HG02973 (cell line): Measurements from ENCODE around the gene NIPAL4.
"Not testable (repeated sequence)": the region's sequence is repeated elsewhere in the genome, so short reads cannot be mapped to it uniquely, and the experiment has no call there.

Experiments used
- ATAC-seq: cut with Tn5 transposase; IDR thresholded peaks from one replicate; pipeline ENCODE4 v1.9.1; 2021; ENCODE audit warnings: moderate library complexity; ENCODE audit not compliant: unreplicated experiment

Gene NIPAL4

GRCh38 chr5:157482702-157483101 is 22.7 kb downstream of the NIPAL4 start:
- ATAC-seq = not testable (repeated sequence)

DNA sequence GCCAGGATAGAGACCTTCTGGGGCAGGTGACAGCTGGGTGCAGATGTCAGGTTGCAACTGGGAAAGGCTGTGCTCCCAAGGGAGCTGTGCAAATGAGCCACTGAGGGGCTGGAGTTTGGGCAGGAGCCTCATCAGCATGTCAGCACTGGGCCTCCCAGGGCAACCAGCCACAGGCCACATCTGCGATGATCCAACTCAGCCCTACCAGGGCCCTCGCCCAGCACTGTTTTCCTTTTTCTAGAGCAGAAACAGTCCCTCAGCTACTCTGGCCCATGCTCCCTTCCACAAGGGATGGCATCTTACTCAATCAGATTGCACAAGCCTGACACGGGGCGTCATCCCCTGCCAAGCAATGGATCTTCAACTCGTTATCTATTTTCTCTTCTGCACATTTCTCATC is 24.8 kb downstream of the NIPAL4 start:
- no peak for ATAC-seq

GRCh38 chr5:157485340-157485739 is 25.3 kb downstream of the NIPAL4 start:
- ATAC-seq = no peak

- ATAC-seq = no peak
Observed at GRCh38 chr5:157485811-157486210, 25.8 kb downstream of the NIPAL4 start.

DNA sequence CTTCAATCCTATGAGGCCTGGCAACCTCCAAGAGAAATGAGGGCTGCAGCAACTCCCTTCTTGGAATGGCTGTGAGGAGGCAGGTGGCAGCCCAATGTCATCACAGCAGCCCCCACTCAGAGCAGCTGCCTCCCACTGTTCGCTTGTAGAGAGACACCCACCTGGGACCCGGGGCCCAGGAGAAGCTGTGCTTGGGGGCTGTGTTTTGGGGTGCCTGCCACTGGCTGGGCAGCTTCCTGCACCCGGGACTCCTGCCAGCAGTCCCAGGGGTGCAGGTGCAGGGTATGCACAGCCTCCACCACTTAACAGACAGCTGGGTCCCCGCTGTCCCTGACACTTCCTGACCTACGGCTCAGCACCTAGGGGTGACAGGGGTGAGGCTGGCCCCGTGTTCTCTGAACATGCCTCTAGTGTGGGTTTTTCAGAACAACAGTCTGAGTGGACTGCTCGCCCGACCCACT is 26.2 kb downstream of the NIPAL4 start:
- peak; percentile 37 for ATAC-seq

DNA sequence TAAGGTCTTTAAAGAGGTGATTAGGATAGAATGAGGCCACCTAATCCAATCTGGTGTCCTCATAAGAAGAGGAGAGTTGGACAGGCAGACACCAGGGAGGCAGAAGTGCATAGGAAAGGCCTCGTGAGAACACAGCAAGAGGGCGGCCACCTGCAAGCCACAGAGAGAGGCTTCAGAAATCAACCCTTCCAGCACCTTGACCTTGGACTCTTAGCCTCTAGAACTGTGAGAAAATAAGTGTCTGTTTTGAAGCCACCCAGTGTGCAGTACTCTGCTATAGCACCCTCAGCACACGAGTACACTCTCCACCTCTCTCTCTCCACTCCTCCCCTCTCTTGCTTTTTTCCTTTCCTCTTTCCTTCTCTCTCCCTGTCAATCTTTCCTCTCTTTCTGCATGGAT is 26.8 kb downstream of the NIPAL4 start:
- ATAC-seq = peak; percentile 44

DNA sequence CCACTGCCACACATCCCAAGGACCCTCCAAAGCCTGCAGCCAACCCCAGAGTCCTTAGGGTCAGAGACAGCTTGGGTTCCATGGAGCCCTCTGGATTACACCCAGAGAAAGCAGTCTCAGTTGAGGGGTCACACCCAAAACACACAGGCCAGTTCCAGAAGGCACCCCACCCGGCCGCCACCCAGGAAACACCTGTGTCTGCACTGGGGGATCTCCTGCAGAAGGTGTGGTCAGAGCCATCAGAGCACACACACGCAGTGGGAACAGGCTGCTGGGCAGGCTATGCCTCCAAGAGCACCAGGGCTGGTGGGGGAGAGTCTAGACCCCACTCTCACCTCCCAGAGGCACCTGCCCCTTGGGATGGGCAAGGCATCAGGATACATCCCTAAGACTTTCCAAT is 27.3 kb downstream of the NIPAL4 start:
- ATAC-seq = peak; percentile 45

- no peak for ATAC-seq
Observed at GRCh38 chr5:157491471-157491995, 31.5 kb downstream of the NIPAL4 start.

DNA sequence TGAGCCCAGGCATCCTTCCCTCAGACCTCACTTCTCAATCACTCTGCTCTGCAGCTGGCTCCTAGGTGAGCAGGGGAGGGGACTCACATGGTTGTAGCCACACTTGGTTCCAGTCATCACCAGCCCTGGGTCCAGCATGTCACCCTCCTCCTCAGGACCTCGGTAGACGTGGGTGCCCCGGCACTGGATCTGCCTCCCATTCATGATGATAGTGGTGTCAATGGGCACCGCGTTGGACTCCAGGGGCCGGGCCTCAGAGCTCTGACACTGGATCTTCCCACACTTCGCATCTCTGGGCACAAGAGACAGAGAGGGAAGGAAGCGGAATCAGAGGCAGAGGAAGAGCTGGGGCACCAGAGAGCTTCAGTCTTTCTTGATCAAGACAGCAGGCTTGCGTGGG is 32.9 kb downstream of the NIPAL4 start:
- ATAC-seq = no peak

- ATAC-seq = no peak
Observed at GRCh38 chr5:157494178-157494832, 34.3 kb downstream of the NIPAL4 start.

- no peak for ATAC-seq
Observed at GRCh38 chr5:157496864-157497263, 36.9 kb downstream of the NIPAL4 start.

DNA sequence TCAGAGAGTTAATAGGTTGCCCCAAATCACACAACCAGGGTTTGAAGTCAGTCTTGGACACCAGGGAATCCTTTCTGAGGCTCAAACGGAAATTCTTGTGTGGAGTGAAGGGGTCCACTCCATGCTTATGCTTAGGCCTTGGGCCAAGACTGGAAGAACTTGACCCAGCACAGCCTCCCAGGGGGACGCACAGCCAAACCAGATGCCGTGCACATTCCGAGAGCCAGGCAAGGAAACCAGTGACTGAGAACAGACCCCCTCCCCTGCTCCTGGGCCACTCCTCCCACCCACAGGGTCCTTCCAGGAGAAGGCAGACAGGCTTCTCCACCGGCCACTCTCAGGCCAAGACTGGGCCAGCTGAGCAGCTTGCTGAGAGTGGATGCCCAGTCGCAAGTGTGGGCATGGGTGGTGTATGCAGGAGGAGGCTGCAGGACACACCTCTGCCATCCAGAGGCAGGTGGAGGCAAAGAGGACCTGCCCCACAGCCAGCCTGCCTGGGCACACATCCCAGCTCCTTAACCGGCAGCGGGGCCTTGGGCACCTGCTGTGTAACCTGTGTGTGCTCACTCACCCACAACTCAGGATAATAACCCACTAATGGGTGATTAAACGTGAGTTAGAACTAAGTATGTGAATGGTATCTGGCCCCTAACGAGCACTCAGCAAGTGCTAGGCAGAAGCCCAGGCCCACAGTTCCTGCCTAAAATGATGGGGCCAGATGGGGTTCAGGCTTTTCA is 38.0 kb downstream of the NIPAL4 start:
- ATAC-seq = no peak

DNA sequence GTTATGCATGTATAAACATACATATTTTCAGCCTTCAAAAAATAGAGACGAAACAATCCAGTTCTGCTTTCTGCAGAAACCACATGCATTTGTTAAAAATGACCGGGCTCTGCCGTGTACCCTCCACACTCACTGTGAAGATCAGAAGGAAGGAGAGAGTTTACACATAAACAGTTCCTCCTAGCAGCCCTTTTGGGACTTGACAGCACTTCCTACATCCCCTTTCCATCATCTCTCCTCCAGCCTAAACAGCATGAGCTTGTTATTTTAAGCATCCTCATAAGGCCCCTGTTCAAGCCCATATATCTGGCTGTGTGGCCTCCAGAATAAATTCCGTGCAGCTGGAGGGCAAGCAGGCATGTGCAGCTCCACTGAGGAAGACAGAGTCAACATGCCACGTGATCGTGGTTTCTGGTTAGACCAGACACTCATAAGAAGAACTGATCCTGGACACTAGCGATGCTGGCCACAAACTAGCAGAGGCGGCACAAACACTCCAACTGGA is 42.2 kb downstream of the NIPAL4 start:
- ATAC-seq = peak; percentile 75

DNA sequence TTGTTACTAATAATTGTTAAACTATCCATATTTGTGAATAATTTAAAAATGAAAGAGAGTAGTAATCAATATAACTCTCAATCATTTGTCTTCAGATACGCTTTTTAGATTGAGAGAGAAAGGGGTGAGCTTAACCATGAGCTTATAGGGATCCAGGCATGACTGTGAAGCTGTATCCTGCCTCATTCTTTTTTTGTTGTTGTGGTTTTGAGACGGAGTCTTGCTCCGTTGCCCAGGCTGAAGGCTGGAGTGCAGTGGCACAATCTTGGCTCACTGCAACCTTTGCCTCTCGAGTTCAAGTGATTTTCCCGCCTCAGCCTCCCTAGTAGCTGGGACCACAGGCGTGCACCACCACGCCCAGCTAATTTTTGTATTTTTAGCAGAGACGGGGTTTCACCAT is 44.0 kb downstream of the NIPAL4 start:
- ATAC-seq = no peak

DNA sequence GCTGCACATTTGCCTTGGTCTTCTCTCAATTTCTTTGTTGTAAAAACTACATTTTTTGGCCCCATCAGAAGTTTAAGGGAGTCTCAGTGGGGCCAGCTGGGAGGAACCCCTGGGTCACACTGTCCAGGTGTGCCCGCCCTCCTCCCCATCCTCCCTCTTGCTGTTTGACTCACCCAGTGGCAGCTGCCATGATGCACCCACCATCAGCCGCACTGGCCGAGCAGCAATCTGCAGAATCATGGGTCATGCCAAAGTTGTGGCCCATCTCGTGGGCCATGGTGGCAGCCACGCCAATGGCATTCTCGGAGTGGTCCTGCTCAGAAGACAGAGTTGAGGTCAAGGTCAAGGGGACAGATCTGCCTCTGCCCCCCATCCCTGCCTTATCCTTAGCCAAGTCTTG is 45.5 kb downstream of the NIPAL4 start:
- ATAC-seq = no peak

GRCh38 chr5:157506066-157506590 is 46.1 kb downstream of the NIPAL4 start:
- no peak for ATAC-seq

DNA sequence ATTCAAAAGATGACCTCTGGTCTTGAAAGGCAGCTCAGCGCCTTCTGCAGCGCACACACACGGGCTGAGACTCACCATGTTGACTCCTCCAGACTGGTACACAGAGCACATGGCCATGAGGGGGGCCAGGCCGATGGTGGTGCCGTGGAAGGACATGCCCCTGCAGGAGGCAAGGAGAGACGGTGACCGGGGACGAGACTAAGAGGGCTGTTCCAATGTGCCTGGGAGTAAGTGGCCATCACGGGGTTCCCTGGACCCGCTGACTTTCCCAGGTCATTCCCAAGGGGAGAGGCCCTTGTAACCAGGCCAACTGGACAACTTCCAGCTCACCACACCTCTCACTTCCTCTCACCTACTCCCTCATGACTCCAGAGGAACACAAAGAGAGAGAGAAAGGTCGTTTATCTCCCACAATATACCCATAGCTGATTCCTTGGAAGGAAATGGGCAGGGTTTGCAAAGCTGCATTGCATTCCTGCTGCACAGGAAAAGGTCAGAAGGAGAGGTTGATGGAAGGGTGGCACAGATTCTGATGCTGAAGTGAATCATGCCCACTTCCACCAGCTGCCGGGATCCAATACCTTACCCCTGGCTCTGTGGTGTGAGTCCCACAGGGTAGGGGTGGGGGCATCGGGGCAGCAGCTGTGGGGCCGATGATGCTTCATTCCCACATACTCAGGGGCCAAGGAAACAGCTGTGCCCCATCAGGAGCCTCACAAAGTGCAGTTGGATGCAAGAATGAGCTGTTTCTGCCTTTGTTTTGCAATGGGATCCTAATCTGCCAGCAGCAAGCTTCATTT is 47.2 kb downstream of the NIPAL4 start:
- no peak for ATAC-seq

DNA sequence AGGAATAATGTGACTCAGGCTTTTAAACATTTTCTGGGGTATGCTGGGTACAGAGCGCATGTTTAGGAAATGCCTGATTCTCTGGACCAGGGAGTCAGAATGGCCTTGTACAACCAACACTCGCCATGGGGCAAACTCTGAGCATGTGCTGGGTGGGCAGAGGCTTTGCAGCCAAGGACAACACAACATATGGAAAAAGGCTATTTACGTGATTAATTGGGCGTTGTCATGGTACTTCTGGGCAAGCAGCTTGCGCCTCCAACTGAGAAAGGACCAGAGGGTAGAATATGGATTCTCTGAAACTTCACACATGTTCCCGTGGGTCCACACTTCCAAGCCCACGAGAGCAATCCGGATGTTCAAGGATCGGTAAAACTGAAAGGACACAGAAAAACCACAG is 49.1 kb downstream of the NIPAL4 start:
- ATAC-seq = no peak

GRCh38 chr5:157509587-157509986 is 49.6 kb downstream of the NIPAL4 start:
- no peak for ATAC-seq

DNA sequence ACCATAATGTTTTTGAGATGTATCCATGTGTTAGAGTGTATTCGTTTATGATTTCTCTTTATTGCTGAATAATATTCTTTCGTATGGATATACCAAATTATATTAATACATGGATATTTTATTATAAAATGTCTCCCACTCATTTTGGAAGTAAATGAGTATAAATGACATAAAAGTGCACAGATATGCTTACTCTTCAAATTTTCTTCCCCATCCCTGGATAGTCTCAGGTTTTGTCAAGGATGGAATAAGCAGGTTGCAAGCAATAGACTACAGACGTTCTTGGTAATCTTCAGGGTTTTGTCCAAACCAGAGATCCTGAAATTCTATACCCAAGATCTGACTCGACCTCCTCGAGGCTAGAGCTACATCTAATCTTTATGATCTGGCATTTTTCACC is 50.7 kb downstream of the NIPAL4 start:
- no peak for ATAC-seq
